Measurements from ENCODE around the gene DAPP1. TPM values are rescaled to one million over a fixed set of nuclear protein-coding genes. Genes with fewer than 3 reads are reported as not detected.

DAPP1 gene
- total and polyA plus RNA-seq, 10 of the 15 experiments (the other 5 are each of a cell fraction or from before 2014, with no cell fraction given) = 46.5 to 147 (median 74.2) TPM

- no peak for TF ChIP-seq ZBTB11 (CRISPR knock-in tag; IDR thresholded peaks at IDR 0.05)
- TF ChIP-seq IKZF1 (conservative IDR thresholded peaks at IDR 0.05) = 0 out of 2 replicates have a peak, but pooled peaks have one; percentile 14
- TF ChIP-seq CREM (IDR thresholded peaks at IDR 0.05; ENCODE audit: low read depth) = 0 out of 2 replicates have a peak, but pooled peaks have one; percentile 10
- no peak for TF ChIP-seq MXI1 (IDR thresholded peaks at IDR 0.05; ENCODE audit: low read depth, low read length)
- no peak for TF ChIP-seq KLF5 (IDR thresholded peaks at IDR 0.05; ENCODE audit: partially characterized antibody)
- TF ChIP-seq DPF2 (IDR thresholded peaks at IDR 0.05) = 0 out of 2 replicates have a peak, but pooled peaks have one; percentile 15
- TF ChIP-seq SMARCA5 (IDR thresholded peaks at IDR 0.05) = no peak
- no peak for TF ChIP-seq BRCA1 (IDR thresholded peaks at IDR 0.05; ENCODE audit: low read depth, low read length)
- 0 out of 2 replicates have a peak, but pooled peaks have one; percentile 9 for TF ChIP-seq TCF12 (IDR thresholded peaks at IDR 0.05; ENCODE audit: low read depth, low read length)
- TF ChIP-seq FOS (IDR thresholded peaks at IDR 0.05; ENCODE audit: borderline replicate concordance, extremely low read depth, insufficient read length) = no peak
- TF ChIP-seq BCL11A (IDR thresholded peaks at IDR 0.05; ENCODE audit: low read depth, low read length) = 0 out of 2 replicates have a peak, but pooled peaks have one; percentile 3
- TF ChIP-seq ATF2 (IDR thresholded peaks at IDR 0.05; ENCODE audit: low read length) = peak; percentile 29
- TF ChIP-seq IRF4 (IDR thresholded peaks at IDR 0.05; ENCODE audit: low read depth, low read length) = peak; percentile 45; the same call in 1 of the 2 replicates
- no peak for TF ChIP-seq MTA3 (IDR thresholded peaks at IDR 0.05; ENCODE audit: borderline replicate concordance, low read length)
- TF ChIP-seq RUNX3 (IDR thresholded peaks at IDR 0.05; ENCODE audit: low read length) = peak; percentile 28; the same call in 1 of the 2 replicates
- peak; percentile 6 for TF ChIP-seq PBX3 (IDR thresholded peaks at IDR 0.05; ENCODE audit: insufficient replicate concordance, low read depth, low read length)
These were observed 35.6 kb downstream of the DAPP1 start (continued) for GRCh38 chr4:99852199-99852749.
